Thyroid gland (tissue), 4 donors: Measurements from ENCODE around the gene TBC1D2. TPM values are rescaled to one million over a fixed set of nuclear protein-coding genes. Genes with fewer than 3 reads are reported as not detected.

Experiments
- DNase-seq, 2 donors: peaks; one replicate each; pipeline ENCODE4 v3.0.0-alpha.2; 2019
- H3K27ac ChIP-seq, 3 donors: fragments of 200-600 bp; sonication (generic); 1 replicate in 2 of 3; 2 replicates in 1 of 3; pipeline ENCODE4 v1.5.1; 2016 to 2019; ENCODE audit warnings: mild to moderate bottlenecking in 1 of 3, moderate library complexity in 1 of 3
- H3K27me3 ChIP-seq: fragments of 200-600 bp; sonication (generic); one replicate; pipeline ENCODE4 v1.5.1; 2019
- H3K36me3 ChIP-seq, 2 donors: fragments of 200-600 bp; sonication (generic); one replicate each; pipeline ENCODE4 v1.5.1; 2016 to 2019
- H3K4me1 ChIP-seq, 2 donors: fragments of 200-600 bp; sonication (generic); one replicate each; pipeline ENCODE4 v1.5.1; 2017 to 2019
- H3K4me3 ChIP-seq, 3 donors: fragments of 200-600 bp; sonication (generic); replicated peaks in 1 of 3; 1 replicate in 2 of 3; 2 replicates in 1 of 3; pipeline ENCODE4 v1.5.1; 2016; ENCODE audit warnings: mild to moderate bottlenecking in 1 of 3
- H3K9me3 ChIP-seq: fragments of 200-600 bp; sonication (generic); one replicate; pipeline ENCODE4 v1.5.1; 2017
- POLR2A ChIP-seq, 2 donors: fragments of 450-650 bp; IDR thresholded peaks; one replicate each; pipeline ENCODE4 v1.6.1; 2017; ENCODE audit warnings: antibody characterized with exemption in 2 of 2, mild to moderate bottlenecking in 2 of 2, moderate library complexity in 1 of 2
- WGBS, 2 donors: methylation state at CpG; one replicate each; pipeline ENCODE4 v1.1.5; 2017; 5-methylcytosine and 5-hydroxymethylcytosine counted together
- intact Hi-C: fragments of 100-400 bp; cut with DNase I; formaldehyde crosslinking; loops from one replicate; pipeline ENCODE4 v1.15.1; 2023
- total RNA-seq, 4 donors: library from RNA; depleted of rRNA; stranded (reverse); fragments of >200 nt; gene quantifications; one replicate each; pipeline ENCODE4 v1.2.3, GENCODE V29; 2016
- TF ChIP-seq, protein P1 (sequence below), 6 experiments: fragments of 200-600 bp in 3 of 6; fragments of 450-650 bp in 3 of 6; sonication (generic) in 3 of 6; IDR thresholded peaks; one replicate each; pipeline ENCODE4 v1.5.1; 2016 to 2019; ENCODE audit warnings: antibody characterized with exemption in 6 of 6, mild to moderate bottlenecking in 2 of 6, inconsistent platforms in 1 of 6, moderate library complexity in 1 of 6

TBC1D2 gene
- total RNA-seq, 4 donors from 2014 or later: 12.9 to 20.9 (median 18.3) TPM

DNA sequence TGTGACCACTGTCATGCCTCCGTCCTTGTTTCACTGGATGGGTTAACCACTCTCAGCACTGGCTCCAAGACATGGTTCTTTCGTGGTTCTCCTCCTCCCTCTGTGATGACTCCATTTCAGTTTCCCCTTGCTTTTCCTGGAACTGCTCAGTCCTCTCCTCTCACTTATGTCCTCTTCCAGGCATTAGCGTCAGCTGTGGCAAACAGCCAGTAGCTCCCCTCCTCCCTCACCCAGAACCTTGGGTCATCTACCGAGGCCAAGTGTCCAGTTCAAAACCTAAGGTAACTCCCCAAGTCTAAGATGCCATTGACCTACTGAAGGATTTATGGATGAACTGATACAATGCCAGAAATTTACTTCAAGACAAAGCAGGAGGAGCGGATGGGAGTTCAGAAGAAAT, 53.2 kb downstream of the TBC1D2 start:
- intact Hi-C loops: no loop called here
- 77 to 87% methylated on average over 5 of the region's 5 CpGs for WGBS, 2 donors
- TF ChIP-seq, protein P1, sequence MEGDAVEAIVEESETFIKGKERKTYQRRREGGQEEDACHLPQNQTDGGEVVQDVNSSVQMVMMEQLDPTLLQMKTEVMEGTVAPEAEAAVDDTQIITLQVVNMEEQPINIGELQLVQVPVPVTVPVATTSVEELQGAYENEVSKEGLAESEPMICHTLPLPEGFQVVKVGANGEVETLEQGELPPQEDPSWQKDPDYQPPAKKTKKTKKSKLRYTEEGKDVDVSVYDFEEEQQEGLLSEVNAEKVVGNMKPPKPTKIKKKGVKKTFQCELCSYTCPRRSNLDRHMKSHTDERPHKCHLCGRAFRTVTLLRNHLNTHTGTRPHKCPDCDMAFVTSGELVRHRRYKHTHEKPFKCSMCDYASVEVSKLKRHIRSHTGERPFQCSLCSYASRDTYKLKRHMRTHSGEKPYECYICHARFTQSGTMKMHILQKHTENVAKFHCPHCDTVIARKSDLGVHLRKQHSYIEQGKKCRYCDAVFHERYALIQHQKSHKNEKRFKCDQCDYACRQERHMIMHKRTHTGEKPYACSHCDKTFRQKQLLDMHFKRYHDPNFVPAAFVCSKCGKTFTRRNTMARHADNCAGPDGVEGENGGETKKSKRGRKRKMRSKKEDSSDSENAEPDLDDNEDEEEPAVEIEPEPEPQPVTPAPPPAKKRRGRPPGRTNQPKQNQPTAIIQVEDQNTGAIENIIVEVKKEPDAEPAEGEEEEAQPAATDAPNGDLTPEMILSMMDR (IDR thresholded peaks at IDR 0.05): no peak

DNA sequence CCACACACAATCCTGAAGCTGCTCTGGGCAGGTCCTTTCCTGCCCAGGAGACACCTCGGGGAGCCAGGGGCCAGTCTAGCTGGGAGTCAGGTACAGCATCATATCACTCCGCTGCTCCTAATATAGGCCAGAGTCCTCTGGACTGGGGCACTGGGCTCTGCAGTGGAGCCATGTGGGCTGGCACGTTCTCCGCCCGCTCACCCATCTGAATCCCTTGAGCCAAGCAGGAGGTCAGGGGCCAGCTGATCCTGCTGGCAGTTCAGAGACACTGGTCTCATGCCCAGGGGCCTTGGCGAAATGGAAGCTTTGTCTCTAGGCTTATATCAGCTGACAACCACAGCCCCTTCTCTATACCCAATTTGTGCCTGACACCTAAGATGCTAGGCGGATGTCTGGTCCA, 53.7 kb downstream of the TBC1D2 start:
- Histone ChIP-seq H3K36me3 (peaks cover 0 to 11% of the 10 kb centered on the region in 2 donors), H3K27me3 (no peaks in the 10 kb centered on the region), H3K27ac (no peak overlapping the region), H3K4me3 (no peak overlapping the region), H3K4me1 (peaks cover 0 to 5% of the 10 kb centered on the region in 2 donors), H3K9me3 (no peaks in the 10 kb centered on the region)
- DNase-seq: no peak
- intact Hi-C loops: no loop called here
- TF ChIP-seq, protein P1 (IDR thresholded peaks at IDR 0.05): no peak
- no peak for TF ChIP-seq POLR2A (IDR thresholded peaks at IDR 0.05)
- WGBS, 2 donors: 95 to 100% methylated on average over 1 to 7 of the region's 7 CpGs

More for the DNA sequence above, 53.2 kb downstream of the TBC1D2 start:
- no peaks in the 10 kb centered on the region for H3K27me3 ChIP-seq
- peaks cover 0 to 11% of the 10 kb centered on the region in 2 donors for H3K36me3 ChIP-seq
- H3K4me3 ChIP-seq: no peak overlapping the region
- H3K27ac ChIP-seq: no peak overlapping the region
- no peaks in the 10 kb centered on the region for H3K9me3 ChIP-seq
- peaks cover 0 to 5% of the 10 kb centered on the region in 2 donors for H3K4me1 ChIP-seq
- no peak for DNase-seq

DNA sequence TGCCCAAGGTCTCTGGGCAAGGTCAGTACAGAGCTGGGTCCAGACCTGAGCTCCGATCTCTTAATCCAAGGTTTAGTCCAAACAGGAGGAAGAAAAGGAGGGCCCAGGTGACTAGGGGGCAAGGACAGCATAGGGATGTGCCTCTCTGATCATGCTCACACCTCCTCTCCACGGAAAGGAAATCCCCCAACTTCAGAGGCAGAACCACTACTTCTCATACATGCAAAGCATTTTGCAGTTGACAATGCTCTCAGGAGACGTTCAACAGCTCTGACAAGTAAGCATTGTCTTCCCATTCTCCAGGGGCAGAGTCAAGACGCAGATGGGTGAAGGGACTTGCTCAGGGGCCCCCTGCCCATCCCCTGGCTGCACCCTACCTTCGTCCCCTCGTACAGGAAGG, 54.3 kb downstream of the TBC1D2 start:
- intact Hi-C loops: no loop called here
- H3K4me3 ChIP-seq: no peak overlapping the region
- no peaks in the 10 kb centered on the region for H3K27me3 ChIP-seq
- H3K9me3 ChIP-seq: no peaks in the 10 kb centered on the region
- H3K4me1 ChIP-seq: peaks cover 0 to 5% of the 10 kb centered on the region in 2 donors
- H3K36me3 ChIP-seq: peaks cover 0 to 11% of the 10 kb centered on the region in 2 donors
- WGBS, 2 donors: 90% methylated on average over 6 of the region's 6 CpGs
- no peak for DNase-seq
- TF ChIP-seq, protein P1 (IDR thresholded peaks at IDR 0.05): no peak
- TF ChIP-seq POLR2A (IDR thresholded peaks at IDR 0.05): no peak
- no peak overlapping the region for H3K27ac ChIP-seq

DNA sequence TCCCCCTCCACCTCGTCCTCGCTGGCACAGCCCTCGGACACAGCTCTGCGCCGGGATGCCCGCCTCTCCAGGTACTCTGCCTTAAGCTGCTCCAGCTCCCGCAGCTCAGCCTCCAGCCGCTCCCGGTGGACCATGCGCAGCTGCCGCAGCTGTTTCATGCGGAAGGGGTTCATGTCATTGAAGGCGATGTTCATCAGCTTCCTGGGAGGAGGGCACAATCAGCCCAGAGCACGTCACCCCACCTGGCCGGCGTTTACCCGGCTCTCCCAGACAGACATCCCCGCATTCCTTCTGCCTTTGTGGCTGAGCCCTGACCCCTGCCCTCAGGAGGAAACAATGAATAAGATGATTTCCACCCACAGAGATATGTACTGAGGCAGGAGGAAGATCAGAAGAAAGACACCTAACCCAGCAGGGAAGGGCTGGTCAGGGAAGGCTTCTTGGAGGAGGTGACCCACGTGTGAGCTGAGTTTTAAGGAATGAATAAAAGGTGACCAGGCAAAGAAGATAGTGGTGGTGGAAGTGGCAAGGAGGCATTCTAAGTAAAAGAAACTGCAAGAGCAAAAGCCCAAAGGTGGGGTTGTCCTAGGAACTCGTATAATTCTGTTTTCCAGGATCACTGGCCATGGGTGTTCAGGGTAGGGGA, 55.9 kb downstream of the TBC1D2 start:
- 87 to 90% methylated on average over 16 to 20 of the region's 20 CpGs for WGBS, 2 donors
- Histone ChIP-seq H3K27ac (no peak overlapping the region), H3K9me3 (no peaks in the 10 kb centered on the region), H3K4me1 (no peaks in the 10 kb centered on the region), H3K36me3 (peaks cover 0 to 11% of the 10 kb centered on the region in 2 donors), H3K27me3 (no peaks in the 10 kb centered on the region), H3K4me3 (no peak overlapping the region)
- no peak for DNase-seq
- TF ChIP-seq, protein P1 (IDR thresholded peaks at IDR 0.05): no peak
- no peak for TF ChIP-seq POLR2A (IDR thresholded peaks at IDR 0.05)
- intact Hi-C loops: no loop called here

DNA sequence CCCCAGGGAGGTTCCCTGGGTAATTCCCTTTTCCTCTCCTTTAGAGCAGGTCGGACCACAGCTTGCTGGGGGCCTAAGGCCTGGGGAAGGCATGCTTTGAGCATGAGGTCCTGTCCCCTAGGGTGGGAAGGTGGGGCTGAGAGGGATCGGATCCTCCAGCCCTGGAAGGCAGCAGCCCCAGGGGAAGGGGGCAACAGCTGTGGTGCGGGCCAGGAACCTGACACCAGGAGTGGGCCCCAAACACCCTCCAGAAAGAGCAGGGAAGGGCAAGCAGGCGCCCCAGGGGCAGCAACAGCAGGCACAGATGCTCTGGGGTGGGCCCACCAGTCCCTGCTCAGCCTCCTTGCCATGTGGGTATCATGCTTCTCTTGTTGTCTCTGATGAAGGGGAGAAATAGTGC, 59.8 kb downstream of the TBC1D2 start:
- TF ChIP-seq, protein P1 (IDR thresholded peaks at IDR 0.05): no peak
- no peak for TF ChIP-seq POLR2A (IDR thresholded peaks at IDR 0.05)
- intact Hi-C loops: no loop called here
- H3K9me3 ChIP-seq: no peaks in the 10 kb centered on the region
- no peaks in the 10 kb centered on the region for H3K27me3 ChIP-seq
- H3K36me3 ChIP-seq: peaks cover 0 to 11% of the 10 kb centered on the region in 2 donors
- WGBS, 2 donors: 100% methylated on average over 2 to 3 of the region's 4 CpGs
- DNase-seq: no peak
- H3K4me3 ChIP-seq: no peak overlapping the region
- peaks cover 6 to 8% of the 10 kb centered on the region in 2 donors for H3K4me1 ChIP-seq
- H3K27ac ChIP-seq: no peak overlapping the region
